ENCODE measurements around the gene CEP55.

The CEP55 gene

GRCh38 chr10:93509816-93510215 is 13.4 kb downstream of the CEP55 start:
- Histone ChIP-seq H3K9ac (no peak overlapping the region), H3K36me3 (ENCODE audit: insufficient read depth) (no peaks in the 10 kb centered on the region), H4K20me1 (ENCODE audit: insufficient read depth) (no peaks in the 10 kb centered on the region), H3K4me1 (ENCODE audit: low read depth, poor library complexity, severe bottlenecking) (no peaks in the 10 kb centered on the region), H2AFZ (ENCODE audit: low read depth) (no peak overlapping the region), H3K4me3 (IDR thresholded peaks at IDR 0.05; ENCODE audit: insufficient read depth, low read depth, low read length) (no peak overlapping the region), H3K79me2 (ENCODE audit: insufficient read depth, low read depth) (no peaks in the 10 kb centered on the region), H3K27ac (no peak overlapping the region), H3K4me2 (no peak overlapping the region), H3K27me3 (ENCODE audit: insufficient read depth, low read depth) (no peaks in the 10 kb centered on the region)
- TF ChIP-seq CTCF (conservative IDR thresholded peaks at IDR 0.05; ENCODE audit: low read depth, low read length) = no peak

GRCh38 chr10:93512565-93512964 is 16.2 kb downstream of the CEP55 start:
- Histone ChIP-seq H3K79me2 (ENCODE audit: insufficient read depth, low read depth) (no peaks in the 10 kb centered on the region), H3K9ac (no peak overlapping the region), H3K36me3 (ENCODE audit: insufficient read depth) (peaks cover 7% of the 10 kb centered on the region; the same call in 1 of the 2 replicates), H3K27ac (no peak overlapping the region), H3K4me2 (no peak overlapping the region), H3K4me1 (ENCODE audit: low read depth, poor library complexity, severe bottlenecking) (no peaks in the 10 kb centered on the region), H3K27me3 (ENCODE audit: insufficient read depth, low read depth) (no peaks in the 10 kb centered on the region), H4K20me1 (ENCODE audit: insufficient read depth) (no peaks in the 10 kb centered on the region), H2AFZ (ENCODE audit: low read depth) (no peak overlapping the region), H3K4me3 (IDR thresholded peaks at IDR 0.05; ENCODE audit: insufficient read depth, low read depth, low read length) (no peak overlapping the region)
- TF ChIP-seq CTCF (conservative IDR thresholded peaks at IDR 0.05; ENCODE audit: low read depth, low read length) = no peak

GRCh38 chr10:93513091-93513490 is 16.7 kb downstream of the CEP55 start:
- no peak overlapping the region for H3K4me3 ChIP-seq (IDR thresholded peaks at IDR 0.05; ENCODE audit: insufficient read depth, low read depth, low read length)
- H3K4me2 ChIP-seq = no peak overlapping the region
- no peaks in the 10 kb centered on the region for H4K20me1 ChIP-seq (ENCODE audit: insufficient read depth)
- no peaks in the 10 kb centered on the region for H3K27me3 ChIP-seq (ENCODE audit: insufficient read depth, low read depth)
- H3K27ac ChIP-seq = no peak overlapping the region
- H3K9ac ChIP-seq = no peak overlapping the region
- no peaks in the 10 kb centered on the region for H3K4me1 ChIP-seq (ENCODE audit: low read depth, poor library complexity, severe bottlenecking)
- no peak for TF ChIP-seq CTCF (conservative IDR thresholded peaks at IDR 0.05; ENCODE audit: low read depth, low read length)
- H3K36me3 ChIP-seq (ENCODE audit: insufficient read depth) = peaks cover 9% of the 10 kb centered on the region; the same call in 1 of the 2 replicates
- no peak overlapping the region for H2AFZ ChIP-seq (ENCODE audit: low read depth)
- H3K79me2 ChIP-seq (ENCODE audit: insufficient read depth, low read depth) = no peaks in the 10 kb centered on the region

- Histone ChIP-seq H3K4me1 (ENCODE audit: low read depth, poor library complexity, severe bottlenecking) (no peaks in the 10 kb centered on the region), H3K36me3 (ENCODE audit: insufficient read depth) (peaks cover 9% of the 10 kb centered on the region; the same call in 1 of the 2 replicates), H4K20me1 (ENCODE audit: insufficient read depth) (no peaks in the 10 kb centered on the region), H2AFZ (ENCODE audit: low read depth) (no peak overlapping the region), H3K79me2 (ENCODE audit: insufficient read depth, low read depth) (no peaks in the 10 kb centered on the region), H3K9ac (no peak overlapping the region), H3K4me3 (IDR thresholded peaks at IDR 0.05; ENCODE audit: insufficient read depth, low read depth, low read length) (no peak overlapping the region), H3K27ac (no peak overlapping the region), H3K4me2 (no peak overlapping the region), H3K27me3 (ENCODE audit: insufficient read depth, low read depth) (no peaks in the 10 kb centered on the region)
- no peak for TF ChIP-seq CTCF (conservative IDR thresholded peaks at IDR 0.05; ENCODE audit: low read depth, low read length)
These were observed 18.1 kb downstream of the CEP55 start for GRCh38 chr10:93514521-93514920.
